Liver (tissue), 9 donors: ENCODE data around the gene E2F3. TPM values are rescaled to one million over a fixed set of nuclear protein-coding genes. Genes with fewer than 3 reads are reported as not detected.

Experiments
- DNase-seq: peaks from one replicate; pipeline ENCODE4 v3.0.0-alpha.2; 2017; ENCODE audit warnings: low spot score
- H3K27ac ChIP-seq, 2 donors: one replicate each; pipeline ENCODE4 v1.7.0; 2013; ENCODE audit warnings: inconsistent platforms in 2 of 2, low read length in 2 of 2, control low read depth in 1 of 2, low read depth in 1 of 2, mild to moderate bottlenecking in 1 of 2
- H3K27me3 ChIP-seq, 4 donors: one replicate each; pipeline versions ENCODE4 v1.6.1 to v1.7.0; 2013; ENCODE audit warnings: low read length in 3 of 4, inconsistent platforms in 1 of 4, mild to moderate bottlenecking in 1 of 4, moderate library complexity in 1 of 4; ENCODE audit not compliant: control insufficient read depth in 4 of 4, insufficient read depth in 4 of 4
- H3K36me3 ChIP-seq, 4 donors: one replicate each; pipeline versions ENCODE4 v1.6.1 to v1.7.0; 2013; ENCODE audit warnings: low read length in 3 of 4, mild to moderate bottlenecking in 3 of 4, low read depth in 1 of 4, moderate library complexity in 1 of 4; ENCODE audit not compliant: control insufficient read depth in 4 of 4, insufficient read depth in 3 of 4
- H3K4me1 ChIP-seq, 4 donors: one replicate each; pipeline versions ENCODE4 v1.6.1 to v1.7.0; 2013; ENCODE audit warnings: low read length in 3 of 4, mild to moderate bottlenecking in 3 of 4, moderate library complexity in 1 of 4; ENCODE audit not compliant: control insufficient read depth in 4 of 4, insufficient read depth in 4 of 4
- H3K4me3 ChIP-seq, 3 donors: one replicate each; pipeline versions ENCODE4 v1.6.1 to v1.7.0; 2013; ENCODE audit warnings: low read length in 3 of 3, control low read depth in 1 of 3, low read depth in 1 of 3, mild to moderate bottlenecking in 1 of 3
- H3K9ac ChIP-seq, 2 donors: one replicate each; pipeline ENCODE4 v1.7.0; 2013; ENCODE audit warnings: low read length in 2 of 2, mild to moderate bottlenecking in 2 of 2, moderate library complexity in 2 of 2, control low read depth in 1 of 2, low read depth in 1 of 2
- H3K9me3 ChIP-seq, 4 donors: one replicate each; pipeline versions ENCODE4 v1.6.1 to v1.7.0; 2013; ENCODE audit warnings: low read length in 3 of 4; ENCODE audit not compliant: control insufficient read depth in 4 of 4
- EGR1 ChIP-seq, 2 donors: IDR thresholded peaks; 2 replicates each; pipeline ENCODE4 v1.6.1; 2016 to 2018; ENCODE audit warnings: antibody characterized with exemption in 2 of 2, low read depth in 2 of 2
- FOXA1 ChIP-seq: IDR thresholded peaks from 2 replicates; pipeline ENCODE4 v1.6.1; 2016; ENCODE audit warnings: antibody characterized with exemption
- FOXA2 ChIP-seq: IDR thresholded peaks from 2 replicates; pipeline ENCODE4 v1.6.1; 2016; ENCODE audit warnings: antibody characterized with exemption
- GABPA ChIP-seq, 2 donors: IDR thresholded peaks in 1 of 2; conservative IDR thresholded peaks in 1 of 2; 2 replicates each; pipeline ENCODE4 v1.6.1; 2016; ENCODE audit warnings: antibody characterized with exemption in 2 of 2, mild to moderate bottlenecking in 1 of 2, moderate library complexity in 1 of 2
- HNF4A ChIP-seq, 2 donors: conservative IDR thresholded peaks; 2 replicates each; pipeline ENCODE4 v1.6.1; 2016; ENCODE audit warnings: antibody characterized with exemption in 2 of 2, mild to moderate bottlenecking in 2 of 2
- HNF4G ChIP-seq: IDR thresholded peaks from 2 replicates; pipeline ENCODE4 v1.6.1; 2016; ENCODE audit warnings: antibody characterized with exemption
- JUND ChIP-seq, 2 donors: IDR thresholded peaks; 2 replicates each; pipeline ENCODE4 v1.6.1; 2016; ENCODE audit warnings: antibody characterized with exemption in 2 of 2
- NR2F2 ChIP-seq: IDR thresholded peaks from 2 replicates; pipeline ENCODE4 v1.6.1; 2016; ENCODE audit warnings: antibody characterized with exemption
- RAD21 ChIP-seq, 2 donors: IDR thresholded peaks; 2 replicates each; pipeline ENCODE4 v1.6.1; 2016; ENCODE audit warnings: antibody characterized with exemption in 2 of 2, mild to moderate bottlenecking in 2 of 2
- RXRA ChIP-seq, 2 donors: IDR thresholded peaks; 2 replicates each; pipeline ENCODE4 v1.6.1; 2017 to 2018; ENCODE audit warnings: antibody characterized with exemption in 2 of 2, mild to moderate bottlenecking in 1 of 2
- SP1 ChIP-seq: IDR thresholded peaks from 2 replicates; pipeline ENCODE4 v1.6.1; 2018; ENCODE audit warnings: antibody characterized with exemption, mild to moderate bottlenecking
- TAF1 ChIP-seq: conservative IDR thresholded peaks from 2 replicates; pipeline ENCODE4 v1.6.1; 2016; ENCODE audit warnings: antibody characterized with exemption, mild to moderate bottlenecking
- YY1 ChIP-seq: IDR thresholded peaks from 2 replicates; pipeline ENCODE4 v1.6.1; 2016; ENCODE audit warnings: antibody characterized with exemption, mild to moderate bottlenecking
- WGBS: extraction: QIAGEN DNeasy Blood & Tissue Kit; methylation state at CpG from one replicate; pipeline ENCODE4 v1.1.7; 2013; 5-methylcytosine and 5-hydroxymethylcytosine counted together
- polyA plus RNA-seq, 2 donors: library from polyadenylated mRNA; stranded (reverse) in 1 of 2; unstranded in 1 of 2; fragments of 200-250 nt in 1 of 2; fragments of >200 nt in 1 of 2; fragmentation: Nextera tagmentation in 1 of 2; extraction: Ambion mirVana in 1 of 2; gene quantifications; one replicate each; pipeline versions ENCODE4 v1.2.1 to v1.2.3, GENCODE V29; 2013 to 2015
- total RNA-seq, 2 donors: library from RNA; depleted of rRNA; stranded (reverse); fragments of >200 nt; gene quantifications; one replicate each; pipeline ENCODE4 v1.2.3, GENCODE V29; 2014
- TF ChIP-seq, protein P1 (sequence below): IDR thresholded peaks from 2 replicates; pipeline ENCODE4 v1.6.1; 2016; ENCODE audit warnings: antibody characterized with exemption
- TF ChIP-seq, protein P2 (sequence below): IDR thresholded peaks from 2 replicates; pipeline ENCODE4 v1.6.1; 2016; ENCODE audit warnings: antibody characterized with exemption
- TF ChIP-seq, protein P3 (sequence below): IDR thresholded peaks from 2 replicates; pipeline ENCODE4 v1.6.1; 2016; ENCODE audit warnings: antibody characterized with exemption
- TF ChIP-seq, protein P4 (sequence below): fragments of 150-350 bp; IDR thresholded peaks from 2 replicates; pipeline ENCODE4 v1.5.1; 2017; ENCODE audit warnings: improper control_type of control experiment, low read depth, low read length; ENCODE audit not compliant: missing input control
- TF ChIP-seq, protein P5 (sequence below): IDR thresholded peaks from 2 replicates; pipeline ENCODE4 v1.6.1; 2016; ENCODE audit warnings: antibody characterized with exemption, mild to moderate bottlenecking
- donor health status: healthy.
- donor health status: healthy.
- donor health status: healthy.
- donor health status: healthy.
- donor health status: healthy.

Gene E2F3
- total and polyA plus RNA-seq, 4 donors: 1.4 to 5.0 (median 1.9) TPM

DNA sequence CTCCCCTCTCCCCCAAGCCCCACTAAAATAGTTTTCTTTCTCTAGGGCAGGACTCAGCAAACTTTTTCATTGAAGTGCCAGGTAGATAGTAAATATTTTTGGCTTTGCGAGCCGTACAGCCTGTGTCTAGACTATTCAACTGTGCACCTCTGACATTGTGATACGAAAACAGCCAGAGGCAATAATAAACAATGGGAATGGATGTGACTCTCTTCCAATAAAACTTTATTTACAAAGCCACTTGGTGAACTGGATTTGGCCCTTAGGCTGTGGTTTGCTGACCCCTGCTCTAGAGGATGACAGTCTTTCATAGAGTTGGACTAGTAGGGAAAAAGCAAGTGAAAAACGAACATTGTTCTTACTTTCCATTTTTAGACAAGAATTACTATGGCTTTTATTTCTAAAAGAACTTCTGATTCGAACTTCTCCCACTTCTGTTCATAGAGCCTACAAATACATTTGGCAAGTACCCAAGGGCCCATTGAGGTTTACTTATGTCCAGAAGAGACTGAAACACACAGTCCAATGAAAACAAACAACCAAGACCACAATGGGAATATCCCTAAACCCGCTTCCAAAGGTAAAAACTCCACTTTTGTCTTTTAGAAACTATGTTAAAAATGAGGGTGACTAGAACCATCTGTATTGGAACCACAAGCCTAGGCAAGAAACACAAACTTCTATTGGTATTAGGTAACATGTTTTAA, 86.1 kb downstream of the E2F3 start:
- no peak overlapping the region for H3K9ac ChIP-seq
- H3K4me1 ChIP-seq: no peaks in the 10 kb centered on the region
- TF ChIP-seq, protein P1, sequence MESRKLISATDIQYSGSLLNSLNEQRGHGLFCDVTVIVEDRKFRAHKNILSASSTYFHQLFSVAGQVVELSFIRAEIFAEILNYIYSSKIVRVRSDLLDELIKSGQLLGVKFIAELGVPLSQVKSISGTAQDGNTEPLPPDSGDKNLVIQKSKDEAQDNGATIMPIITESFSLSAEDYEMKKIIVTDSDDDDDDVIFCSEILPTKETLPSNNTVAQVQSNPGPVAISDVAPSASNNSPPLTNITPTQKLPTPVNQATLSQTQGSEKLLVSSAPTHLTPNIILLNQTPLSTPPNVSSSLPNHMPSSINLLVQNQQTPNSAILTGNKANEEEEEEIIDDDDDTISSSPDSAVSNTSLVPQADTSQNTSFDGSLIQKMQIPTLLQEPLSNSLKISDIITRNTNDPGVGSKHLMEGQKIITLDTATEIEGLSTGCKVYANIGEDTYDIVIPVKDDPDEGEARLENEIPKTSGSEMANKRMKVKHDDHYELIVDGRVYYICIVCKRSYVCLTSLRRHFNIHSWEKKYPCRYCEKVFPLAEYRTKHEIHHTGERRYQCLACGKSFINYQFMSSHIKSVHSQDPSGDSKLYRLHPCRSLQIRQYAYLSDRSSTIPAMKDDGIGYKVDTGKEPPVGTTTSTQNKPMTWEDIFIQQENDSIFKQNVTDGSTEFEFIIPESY: no peak
- TF ChIP-seq, protein P2, sequence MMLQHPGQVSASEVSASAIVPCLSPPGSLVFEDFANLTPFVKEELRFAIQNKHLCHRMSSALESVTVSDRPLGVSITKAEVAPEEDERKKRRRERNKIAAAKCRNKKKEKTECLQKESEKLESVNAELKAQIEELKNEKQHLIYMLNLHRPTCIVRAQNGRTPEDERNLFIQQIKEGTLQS: no peak
- TF ChIP-seq EGR1 (IDR thresholded peaks at IDR 0.05; ENCODE audit: low read depth in 2 of 2) (no peak), NR2F2 (no peak), FOXA2 (no peak), RXRA (IDR thresholded peaks at IDR 0.05) (no peak), HNF4A (conservative IDR thresholded peaks at IDR 0.05) (no peak), HNF4G (no peak), RAD21 (IDR thresholded peaks at IDR 0.05) (no peak), YY1 (no peak), FOXA1 (no peak)
- TF ChIP-seq, protein P3, sequence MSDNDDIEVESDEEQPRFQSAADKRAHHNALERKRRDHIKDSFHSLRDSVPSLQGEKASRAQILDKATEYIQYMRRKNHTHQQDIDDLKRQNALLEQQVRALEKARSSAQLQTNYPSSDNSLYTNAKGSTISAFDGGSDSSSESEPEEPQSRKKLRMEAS: no peak
- no peaks in the 10 kb centered on the region for H3K9me3 ChIP-seq
- no peak overlapping the region for H3K4me3 ChIP-seq
- no peaks in the 10 kb centered on the region for H3K27me3 ChIP-seq
- 99% methylated on average over 6 of the region's 6 CpGs for WGBS
- peaks cover 0 to 13% (median 5%) of the 10 kb centered on the region in 4 donors for H3K36me3 ChIP-seq
- H3K27ac ChIP-seq: no peak overlapping the region
- no peak for DNase-seq

DNA sequence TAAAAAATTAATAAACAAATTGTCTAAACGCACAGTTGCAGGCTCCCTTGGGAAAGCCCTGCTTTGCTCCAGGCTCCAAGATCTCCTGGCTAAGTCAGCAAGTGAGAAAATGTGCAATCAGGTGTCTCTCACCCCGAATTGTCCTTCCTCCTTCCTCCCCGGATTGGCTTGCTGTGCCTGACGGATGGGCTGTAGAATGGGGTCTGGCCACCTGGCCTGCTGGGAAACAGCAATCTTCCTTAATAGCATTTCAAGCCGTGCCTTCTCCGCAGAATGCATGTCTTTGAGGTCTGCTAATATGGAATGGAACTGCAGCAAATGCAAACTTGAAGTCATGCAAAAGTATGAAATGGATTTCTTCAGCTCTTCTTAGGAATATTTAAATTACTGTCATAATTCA, 88.9 kb downstream of the E2F3 start:
- Histone ChIP-seq H3K27me3 (no peaks in the 10 kb centered on the region), H3K4me3 (no peak overlapping the region), H3K36me3 (peaks cover 0 to 13% (median 5%) of the 10 kb centered on the region in 4 donors), H3K9me3 (no peaks in the 10 kb centered on the region), H3K9ac (no peak overlapping the region), H3K27ac (no peak overlapping the region), H3K4me1 (no peaks in the 10 kb centered on the region)
- 98% methylated on average over 6 of the region's 6 CpGs for WGBS
- TF ChIP-seq, protein P2: no peak
- TF ChIP-seq TAF1 (no peak), HNF4A (conservative IDR thresholded peaks at IDR 0.05) (no peak), SP1 (no peak), EGR1 (IDR thresholded peaks at IDR 0.05; ENCODE audit: low read depth in 2 of 2) (no peak), GABPA (IDR thresholded peaks at IDR 0.05 in 1 of 2, conservative IDR thresholded peaks at IDR 0.05 in 1 of 2) (no peak), RAD21 (IDR thresholded peaks at IDR 0.05) (no peak), NR2F2 (no peak), FOXA2 (no peak), FOXA1 (no peak), JUND (IDR thresholded peaks at IDR 0.05) (no peak)
- TF ChIP-seq, protein P3: no peak
- TF ChIP-seq, protein P4, sequence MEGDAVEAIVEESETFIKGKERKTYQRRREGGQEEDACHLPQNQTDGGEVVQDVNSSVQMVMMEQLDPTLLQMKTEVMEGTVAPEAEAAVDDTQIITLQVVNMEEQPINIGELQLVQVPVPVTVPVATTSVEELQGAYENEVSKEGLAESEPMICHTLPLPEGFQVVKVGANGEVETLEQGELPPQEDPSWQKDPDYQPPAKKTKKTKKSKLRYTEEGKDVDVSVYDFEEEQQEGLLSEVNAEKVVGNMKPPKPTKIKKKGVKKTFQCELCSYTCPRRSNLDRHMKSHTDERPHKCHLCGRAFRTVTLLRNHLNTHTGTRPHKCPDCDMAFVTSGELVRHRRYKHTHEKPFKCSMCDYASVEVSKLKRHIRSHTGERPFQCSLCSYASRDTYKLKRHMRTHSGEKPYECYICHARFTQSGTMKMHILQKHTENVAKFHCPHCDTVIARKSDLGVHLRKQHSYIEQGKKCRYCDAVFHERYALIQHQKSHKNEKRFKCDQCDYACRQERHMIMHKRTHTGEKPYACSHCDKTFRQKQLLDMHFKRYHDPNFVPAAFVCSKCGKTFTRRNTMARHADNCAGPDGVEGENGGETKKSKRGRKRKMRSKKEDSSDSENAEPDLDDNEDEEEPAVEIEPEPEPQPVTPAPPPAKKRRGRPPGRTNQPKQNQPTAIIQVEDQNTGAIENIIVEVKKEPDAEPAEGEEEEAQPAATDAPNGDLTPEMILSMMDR: no peak
- TF ChIP-seq, protein P5, sequence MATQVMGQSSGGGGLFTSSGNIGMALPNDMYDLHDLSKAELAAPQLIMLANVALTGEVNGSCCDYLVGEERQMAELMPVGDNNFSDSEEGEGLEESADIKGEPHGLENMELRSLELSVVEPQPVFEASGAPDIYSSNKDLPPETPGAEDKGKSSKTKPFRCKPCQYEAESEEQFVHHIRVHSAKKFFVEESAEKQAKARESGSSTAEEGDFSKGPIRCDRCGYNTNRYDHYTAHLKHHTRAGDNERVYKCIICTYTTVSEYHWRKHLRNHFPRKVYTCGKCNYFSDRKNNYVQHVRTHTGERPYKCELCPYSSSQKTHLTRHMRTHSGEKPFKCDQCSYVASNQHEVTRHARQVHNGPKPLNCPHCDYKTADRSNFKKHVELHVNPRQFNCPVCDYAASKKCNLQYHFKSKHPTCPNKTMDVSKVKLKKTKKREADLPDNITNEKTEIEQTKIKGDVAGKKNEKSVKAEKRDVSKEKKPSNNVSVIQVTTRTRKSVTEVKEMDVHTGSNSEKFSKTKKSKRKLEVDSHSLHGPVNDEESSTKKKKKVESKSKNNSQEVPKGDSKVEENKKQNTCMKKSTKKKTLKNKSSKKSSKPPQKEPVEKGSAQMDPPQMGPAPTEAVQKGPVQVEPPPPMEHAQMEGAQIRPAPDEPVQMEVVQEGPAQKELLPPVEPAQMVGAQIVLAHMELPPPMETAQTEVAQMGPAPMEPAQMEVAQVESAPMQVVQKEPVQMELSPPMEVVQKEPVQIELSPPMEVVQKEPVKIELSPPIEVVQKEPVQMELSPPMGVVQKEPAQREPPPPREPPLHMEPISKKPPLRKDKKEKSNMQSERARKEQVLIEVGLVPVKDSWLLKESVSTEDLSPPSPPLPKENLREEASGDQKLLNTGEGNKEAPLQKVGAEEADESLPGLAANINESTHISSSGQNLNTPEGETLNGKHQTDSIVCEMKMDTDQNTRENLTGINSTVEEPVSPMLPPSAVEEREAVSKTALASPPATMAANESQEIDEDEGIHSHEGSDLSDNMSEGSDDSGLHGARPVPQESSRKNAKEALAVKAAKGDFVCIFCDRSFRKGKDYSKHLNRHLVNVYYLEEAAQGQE: no peak
- TF ChIP-seq, protein P1: no peak
- no peak for DNase-seq
